Upper lobe of right lung (tissue), 1 donor: ENCODE results near the gene LCN15. TPM values are rescaled to one million over a fixed set of nuclear protein-coding genes. Genes with fewer than 3 reads are reported as not detected.
A peak's percentile ranks its signal among the peaks of the same experiment; 100 is the strongest.

Source experiments
- ATAC-seq: fragments of 200-7000 bp; cut with Tn5 transposase; one replicate; pipeline ENCODE4 v1.9.1; 2020; ENCODE audit warnings: mild to moderate bottlenecking, moderate library complexity
- DNase-seq: peaks from one replicate; pipeline ENCODE4 v3.0.0-alpha.2; 2020
- H3K27ac ChIP-seq: fragments of 200-600 bp; one replicate; pipeline ENCODE4 v1.8.0; 2022
- H3K27me3 ChIP-seq: fragments of 200-600 bp; one replicate; pipeline ENCODE4 v1.8.0; 2022; ENCODE audit warnings: mild to moderate bottlenecking
- H3K36me3 ChIP-seq: fragments of 200-600 bp; one replicate; pipeline ENCODE4 v1.8.0; 2022
- H3K4me1 ChIP-seq: fragments of 200-600 bp; one replicate; pipeline ENCODE4 v1.8.0; 2022
- H3K4me3 ChIP-seq: fragments of 200-600 bp; one replicate; pipeline ENCODE4 v1.8.0; 2022; ENCODE audit warnings: mild to moderate bottlenecking
- H3K9me3 ChIP-seq: fragments of 200-600 bp; one replicate; pipeline ENCODE4 v1.8.0; 2022
- intact Hi-C: fragments of 100-400 bp; cut with DNase I; formaldehyde crosslinking; loops from one replicate; pipeline ENCODE4 v1.11.0; 2022
- total RNA-seq: library from RNA; stranded (reverse); fragmentation: NEBNext Ultra II Directional; extraction: Animal tissue kit (Norgen Biotek cat#: 25700); gene quantifications from one replicate; pipeline ENCODE4 v1.2.1, GENCODE V29; 2021
- TF ChIP-seq, protein P1 (sequence below): fragments of 200-600 bp; IDR thresholded peaks from one replicate; pipeline ENCODE4 v1.8.0; 2022; ENCODE audit warnings: antibody characterized with exemption
- donor health status: DM: no; HTN: yes; CAD: no; lungs with severe emphysema.

Gene LCN15
- total RNA-seq, 1 donor from 2014 or later: not detected

DNA sequence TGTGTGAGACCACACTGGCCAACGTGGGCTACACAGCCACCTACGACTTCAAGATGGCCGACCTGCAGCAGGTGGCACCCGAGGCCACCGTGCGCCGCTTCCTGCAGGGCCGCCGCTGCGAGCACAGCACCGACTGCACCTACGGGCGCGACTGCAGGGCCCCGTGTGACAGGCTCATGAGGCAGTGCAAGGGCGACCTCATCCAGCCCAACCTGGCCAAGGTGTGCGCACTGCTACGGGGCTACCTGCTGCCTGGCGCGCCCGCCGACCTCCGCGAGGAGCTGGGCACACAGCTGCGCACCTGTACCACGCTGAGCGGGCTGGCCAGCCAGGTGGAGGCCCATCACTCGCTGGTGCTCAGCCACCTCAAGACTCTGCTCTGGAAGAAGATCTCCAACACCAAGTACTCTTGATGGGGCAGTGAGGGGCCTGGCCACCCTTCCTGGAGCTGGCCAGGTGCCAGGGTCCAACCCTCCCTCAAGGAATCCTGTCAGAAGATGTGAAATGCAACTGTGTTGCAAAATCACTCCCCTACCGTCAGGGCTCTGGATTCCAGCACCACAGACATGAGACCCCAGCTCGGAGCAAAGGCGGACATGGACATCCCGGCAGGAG lies 40.8 kb downstream of the LCN15 start:
- intact Hi-C loops: no loop called here
- no peaks in the 10 kb centered on the region for H3K27me3 ChIP-seq
- H3K4me3 ChIP-seq: no peak overlapping the region
- no peak overlapping the region for H3K27ac ChIP-seq
- H3K36me3 ChIP-seq: peaks cover 55% of the 10 kb centered on the region
- ATAC-seq (no peak), DNase-seq (no peak)
- TF ChIP-seq, protein P1, sequence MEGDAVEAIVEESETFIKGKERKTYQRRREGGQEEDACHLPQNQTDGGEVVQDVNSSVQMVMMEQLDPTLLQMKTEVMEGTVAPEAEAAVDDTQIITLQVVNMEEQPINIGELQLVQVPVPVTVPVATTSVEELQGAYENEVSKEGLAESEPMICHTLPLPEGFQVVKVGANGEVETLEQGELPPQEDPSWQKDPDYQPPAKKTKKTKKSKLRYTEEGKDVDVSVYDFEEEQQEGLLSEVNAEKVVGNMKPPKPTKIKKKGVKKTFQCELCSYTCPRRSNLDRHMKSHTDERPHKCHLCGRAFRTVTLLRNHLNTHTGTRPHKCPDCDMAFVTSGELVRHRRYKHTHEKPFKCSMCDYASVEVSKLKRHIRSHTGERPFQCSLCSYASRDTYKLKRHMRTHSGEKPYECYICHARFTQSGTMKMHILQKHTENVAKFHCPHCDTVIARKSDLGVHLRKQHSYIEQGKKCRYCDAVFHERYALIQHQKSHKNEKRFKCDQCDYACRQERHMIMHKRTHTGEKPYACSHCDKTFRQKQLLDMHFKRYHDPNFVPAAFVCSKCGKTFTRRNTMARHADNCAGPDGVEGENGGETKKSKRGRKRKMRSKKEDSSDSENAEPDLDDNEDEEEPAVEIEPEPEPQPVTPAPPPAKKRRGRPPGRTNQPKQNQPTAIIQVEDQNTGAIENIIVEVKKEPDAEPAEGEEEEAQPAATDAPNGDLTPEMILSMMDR: no peak
- no peaks in the 10 kb centered on the region for H3K9me3 ChIP-seq
- H3K4me1 ChIP-seq: peaks cover 55% of the 10 kb centered on the region

DNA sequence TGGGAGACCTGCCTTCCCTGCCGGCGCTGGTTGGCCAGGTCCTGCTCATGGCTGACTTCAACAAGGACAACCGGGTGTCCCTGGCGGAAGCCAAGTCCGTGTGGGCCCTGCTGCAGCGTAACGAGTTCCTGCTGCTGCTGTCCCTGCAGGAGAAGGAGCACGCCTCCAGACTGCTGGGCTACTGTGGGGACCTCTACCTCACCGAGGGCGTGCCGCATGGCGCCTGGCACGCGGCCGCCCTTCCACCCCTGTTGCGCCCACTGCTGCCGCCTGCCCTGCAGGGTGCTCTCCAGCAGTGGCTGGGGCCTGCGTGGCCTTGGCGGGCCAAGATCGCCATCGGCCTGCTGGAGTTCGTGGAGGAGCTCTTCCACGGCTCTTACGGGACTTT lies 41.4 kb downstream of the LCN15 start:
- intact Hi-C loops: no loop called here

DNA sequence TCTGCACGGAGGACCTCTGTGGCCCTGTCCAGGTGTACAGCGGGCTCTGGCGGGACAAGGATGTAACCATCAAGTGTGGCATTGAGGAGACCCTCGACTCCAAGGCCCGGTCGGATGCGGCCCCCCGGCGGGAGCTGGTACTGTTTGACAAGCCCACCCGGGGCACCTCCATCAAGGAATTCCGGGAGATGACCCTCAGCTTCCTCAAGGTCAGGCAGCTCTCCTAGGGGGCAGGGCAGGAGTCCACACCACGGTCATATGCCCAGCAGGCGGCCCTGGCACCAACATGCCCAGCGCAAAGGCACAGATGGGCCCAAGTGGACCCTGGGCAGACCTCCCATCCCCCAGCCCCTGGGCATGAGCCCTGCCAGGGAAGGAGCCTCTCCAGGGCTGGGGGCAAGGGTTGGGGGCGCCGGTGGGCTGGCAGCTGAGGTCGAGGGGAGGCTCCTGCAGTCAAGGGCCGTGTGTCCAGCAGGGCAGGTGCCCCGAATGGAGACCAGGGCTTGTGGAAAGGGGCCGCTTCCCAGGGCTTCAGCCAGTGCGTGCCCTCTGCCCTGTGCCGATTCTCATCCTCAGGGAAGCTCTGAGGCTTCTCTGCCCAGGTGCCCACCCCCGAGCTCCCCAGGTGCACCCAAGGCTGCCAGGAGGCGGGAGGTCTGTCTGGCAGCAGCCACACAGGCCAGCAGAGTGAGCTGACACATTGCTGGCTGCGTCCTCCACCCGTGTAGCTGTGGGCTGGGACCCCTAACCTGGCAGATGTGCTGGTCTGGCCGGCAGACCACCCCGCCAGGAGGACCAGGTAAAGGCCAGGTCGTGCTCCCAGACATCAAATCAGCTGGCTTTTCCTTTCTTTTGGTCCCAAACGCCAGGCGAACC lies 42.0 kb downstream of the LCN15 start:
- no peak for ATAC-seq
- no peaks in the 10 kb centered on the region for H3K9me3 ChIP-seq
- H3K36me3 ChIP-seq: peaks cover 55% of the 10 kb centered on the region
- DNase-seq: no peak
- TF ChIP-seq, protein P1: no peak
- peaks cover 53% of the 10 kb centered on the region for H3K4me1 ChIP-seq
- no peak overlapping the region for H3K4me3 ChIP-seq
- intact Hi-C loops: no loop called here
- no peaks in the 10 kb centered on the region for H3K27me3 ChIP-seq
- no peak overlapping the region for H3K27ac ChIP-seq

More for the DNA sequence above, 41.4 kb downstream of the LCN15 start:
- Histone ChIP-seq H3K9me3 (no peaks in the 10 kb centered on the region), H3K4me3 (no peak overlapping the region), H3K27me3 (no peaks in the 10 kb centered on the region), H3K4me1 (peaks cover 55% of the 10 kb centered on the region), H3K27ac (no peak overlapping the region), H3K36me3 (peaks cover 55% of the 10 kb centered on the region)
- DNase-seq (no peak), ATAC-seq (no peak)
- TF ChIP-seq, protein P1: no peak

DNA sequence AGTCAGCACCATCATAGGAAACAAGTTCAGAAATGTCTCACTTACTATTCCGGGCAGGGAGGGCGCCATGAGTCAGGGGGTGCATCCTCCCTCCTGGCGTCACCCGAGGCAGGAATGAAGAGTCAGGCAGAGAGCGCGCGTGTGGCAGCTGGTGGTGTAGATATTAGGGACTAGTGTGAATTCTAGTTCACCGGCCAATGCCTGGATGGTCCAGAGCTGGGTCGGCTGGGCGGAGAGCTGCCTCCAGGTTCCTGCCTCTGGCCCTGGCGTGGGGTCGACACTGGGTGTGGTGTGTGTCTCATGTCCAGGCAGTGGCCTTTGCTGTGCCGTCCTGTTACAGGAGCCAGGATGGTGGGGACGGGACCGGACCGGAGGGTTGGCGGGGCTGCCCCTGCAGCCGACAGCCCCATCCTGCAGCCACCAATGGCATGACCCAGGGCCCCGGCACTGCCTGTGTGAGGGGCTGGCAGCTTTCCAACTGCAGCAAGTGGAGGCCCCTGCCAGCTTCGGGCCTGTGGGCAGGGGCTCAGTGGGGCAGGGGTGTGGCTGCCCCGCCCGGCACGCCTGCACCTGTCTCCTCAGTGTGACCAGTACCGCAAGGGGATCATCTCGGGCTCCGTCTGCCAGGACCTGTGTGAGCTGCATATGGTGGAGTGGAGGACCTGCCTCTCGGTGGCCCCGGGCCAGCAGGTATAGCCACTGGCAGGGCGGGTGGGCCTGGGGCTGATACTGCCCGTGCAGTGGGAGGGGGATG lies 42.8 kb downstream of the LCN15 start:
- no peak overlapping the region for H3K4me3 ChIP-seq
- no peaks in the 10 kb centered on the region for H3K9me3 ChIP-seq
- peaks cover 52% of the 10 kb centered on the region for H3K36me3 ChIP-seq
- no peak overlapping the region for H3K27ac ChIP-seq
- DNase-seq (no peak), ATAC-seq (peak; percentile 1)
- no peaks in the 10 kb centered on the region for H3K27me3 ChIP-seq
- peaks cover 45% of the 10 kb centered on the region for H3K4me1 ChIP-seq
- TF ChIP-seq, protein P1: no peak
- intact Hi-C loops: no loop called here

DNA sequence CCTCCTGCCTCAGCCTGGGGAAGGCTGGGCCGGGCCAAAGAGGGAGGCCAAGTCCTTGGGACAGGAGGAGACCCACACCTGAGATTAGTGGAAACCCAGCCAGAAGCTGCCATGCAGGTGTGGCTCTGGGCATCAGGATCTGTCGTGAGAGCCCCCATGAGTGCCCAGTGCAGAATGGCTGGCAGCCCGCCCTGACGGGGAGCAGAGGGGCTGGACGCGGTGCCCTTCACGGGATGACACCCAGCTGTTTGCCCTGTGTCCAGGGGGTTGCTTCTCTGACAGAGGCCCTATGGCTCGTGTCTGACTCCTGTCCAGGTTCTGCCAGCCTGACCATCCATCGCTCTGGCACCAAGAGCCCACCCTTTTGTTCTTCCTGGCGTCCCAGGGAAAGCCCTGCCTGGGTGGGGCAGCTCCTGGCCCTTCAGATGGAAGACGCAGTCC lies 43.4 kb downstream of the LCN15 start:
- Histone ChIP-seq H3K36me3 (peaks cover 46% of the 10 kb centered on the region), H3K27ac (peak overlapping the region; percentile 31), H3K27me3 (no peaks in the 10 kb centered on the region), H3K4me1 (peaks cover 40% of the 10 kb centered on the region), H3K4me3 (no peak overlapping the region), H3K9me3 (no peaks in the 10 kb centered on the region)
- DNase-seq (no peak), ATAC-seq (no peak)
- TF ChIP-seq, protein P1: no peak
- intact Hi-C loops: no loop called here
